HG03558 (cell line): ENCODE results near the gene GGA1.
"Not testable (repeated sequence)": the region's sequence is repeated elsewhere in the genome, so short reads cannot be mapped to it uniquely, and the experiment has no call there.

Experiments used
- ATAC-seq: cut with Tn5 transposase; IDR thresholded peaks from one replicate; pipeline ENCODE4 v1.9.1; 2021; ENCODE audit warnings: moderate number of reproducible peaks; ENCODE audit not compliant: unreplicated experiment; ENCODE audit errors: extremely low read depth

GGA1 gene

GRCh38 chr22:37607010-37607934, 1.4 kb upstream of the GGA1 start:
- no peak for ATAC-seq

GRCh38 chr22:37607935-37608476, 628 bp upstream of the GGA1 start:
- ATAC-seq: no peak

DNA sequence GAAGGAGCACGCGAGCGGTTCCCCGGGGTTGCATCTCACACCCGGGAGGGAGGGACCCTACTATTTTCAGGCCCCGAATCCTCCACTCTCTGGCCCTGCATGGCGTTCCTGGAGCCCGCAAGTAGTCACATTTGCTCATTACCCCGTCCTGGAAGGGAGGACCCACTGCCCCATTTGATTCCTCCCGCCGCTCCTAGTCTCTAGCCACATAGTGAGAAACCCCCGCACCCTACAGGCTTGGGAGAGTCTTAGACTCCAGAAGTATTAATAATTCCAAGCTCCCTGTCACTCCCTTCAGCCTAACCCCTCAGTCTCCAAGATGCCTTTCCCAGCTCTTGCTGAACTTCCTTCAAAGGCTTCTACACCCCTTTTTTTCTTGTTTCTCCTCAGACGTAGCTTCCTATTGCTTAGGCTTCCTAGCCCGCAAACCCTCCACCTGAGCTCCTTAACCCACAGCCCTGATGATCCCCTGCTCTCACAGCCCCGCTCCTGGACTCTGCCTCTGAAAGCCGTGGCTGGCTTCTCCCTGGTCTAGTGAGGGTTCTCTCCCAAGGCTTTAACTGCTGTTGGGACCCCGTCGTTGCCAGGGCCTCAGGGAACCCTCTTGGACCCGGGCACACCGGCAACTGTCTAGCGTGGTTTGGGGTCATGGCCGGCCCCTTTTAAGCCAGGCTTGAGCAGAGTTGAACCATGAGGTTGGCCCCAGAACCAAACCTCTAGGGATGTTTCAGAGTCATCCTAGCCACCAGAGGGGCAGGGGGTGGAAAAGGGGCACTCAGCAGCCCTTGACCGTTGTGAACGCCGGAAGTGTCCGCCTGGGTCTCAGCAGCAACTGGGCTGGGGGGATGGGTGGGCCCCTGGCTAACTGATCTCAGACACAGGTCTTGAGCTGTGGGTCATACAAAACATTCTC, 862 bp downstream of the GGA1 start:
- no peak for ATAC-seq

- not testable (repeated sequence) for ATAC-seq
These were observed 1.5 kb downstream of the GGA1 start for GRCh38 chr22:37610153-37610475.

- no peak for ATAC-seq
These were observed 2.0 kb downstream of the GGA1 start for GRCh38 chr22:37610480-37611129.

DNA sequence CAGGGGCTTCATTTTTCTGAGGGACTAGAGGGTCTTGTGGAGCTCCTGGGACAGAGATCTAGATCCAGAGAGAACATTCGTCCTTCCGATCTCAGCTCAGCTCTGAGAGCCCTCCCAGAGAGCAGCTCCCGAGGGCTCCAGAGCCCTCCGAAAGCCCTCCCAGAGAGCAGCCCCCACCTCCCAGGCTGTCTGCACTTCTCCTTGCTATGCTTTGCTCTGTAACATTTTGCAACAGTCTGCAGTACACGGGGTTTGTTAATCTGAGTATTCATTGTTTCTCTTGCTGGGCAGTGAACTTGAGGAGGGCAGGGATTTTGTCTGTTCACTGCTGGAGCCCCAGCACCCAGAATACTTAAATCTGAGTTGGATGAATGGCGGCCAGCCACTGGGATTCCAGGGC, 2.6 kb downstream of the GGA1 start:
- ATAC-seq: no peak

GRCh38 chr22:37616201-37617083, 7.8 kb downstream of the GGA1 start:
- ATAC-seq: no peak

- no peak for ATAC-seq
These were observed 8.8 kb downstream of the GGA1 start for GRCh38 chr22:37617431-37617830.

- ATAC-seq: no peak
These were observed 9.5 kb downstream of the GGA1 start for GRCh38 chr22:37618072-37618656.

DNA sequence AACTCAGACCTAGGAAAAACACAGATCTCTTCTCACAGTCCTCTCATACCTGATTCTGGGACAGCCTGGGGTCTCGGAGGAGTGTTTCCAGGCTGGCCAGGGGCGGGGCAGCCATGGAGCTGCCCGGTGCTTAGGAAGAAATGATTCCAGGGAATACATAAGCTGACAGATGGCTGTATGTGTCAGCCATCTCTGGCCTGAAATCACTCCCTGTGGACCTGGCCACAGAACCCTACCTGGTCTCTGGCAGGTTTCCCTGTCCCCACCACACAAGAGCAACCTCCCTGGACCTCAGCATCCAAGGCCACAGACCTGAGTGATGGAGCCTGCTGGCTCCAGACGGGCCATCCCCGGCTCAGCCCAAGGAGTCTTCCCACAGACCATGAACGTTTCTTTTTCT, 10.0 kb downstream of the GGA1 start:
- no peak for ATAC-seq

DNA sequence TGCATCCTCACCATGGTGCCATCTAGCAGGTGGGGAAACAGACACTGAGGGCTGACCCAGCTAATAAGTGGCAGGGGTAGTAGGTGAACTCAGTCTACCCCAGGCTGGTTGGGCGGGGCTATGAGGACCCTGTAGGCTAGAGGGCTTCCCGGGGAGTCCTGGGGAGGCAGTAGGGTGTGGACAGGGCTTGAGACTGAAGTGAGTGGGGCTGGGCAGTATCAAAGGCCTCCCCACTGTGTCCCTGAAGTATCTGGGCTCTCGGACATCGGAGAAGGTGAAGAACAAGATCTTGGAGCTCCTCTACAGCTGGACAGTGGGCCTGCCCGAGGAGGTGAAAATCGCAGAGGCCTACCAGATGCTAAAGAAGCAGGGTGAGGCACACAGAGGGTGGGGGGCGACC, 11.4 kb downstream of the GGA1 start:
- ATAC-seq: no peak

GRCh38 chr22:37621352-37621860, 12.8 kb downstream of the GGA1 start:
- ATAC-seq: no peak

- no peak for ATAC-seq
These were observed 14.7 kb downstream of the GGA1 start for GRCh38 chr22:37623075-37624016.

DNA sequence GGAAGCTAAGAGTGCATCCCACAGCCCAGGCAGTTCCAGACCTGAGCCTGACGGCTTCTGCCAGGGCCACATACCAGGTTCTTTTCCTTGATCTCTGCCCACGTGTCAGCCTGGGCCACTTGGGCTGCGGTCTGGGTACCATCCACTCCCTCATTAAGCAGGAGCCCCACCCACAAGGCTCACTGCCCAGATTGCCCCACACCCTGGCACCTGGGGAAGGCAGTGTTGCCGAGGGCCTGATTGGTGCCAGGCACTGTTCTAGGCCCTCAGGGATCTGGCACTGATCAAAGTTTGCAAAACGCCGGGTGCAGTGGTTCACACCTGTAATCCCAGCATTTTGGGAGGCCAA, 15.4 kb downstream of the GGA1 start:
- no peak for ATAC-seq

- ATAC-seq: no peak
These were observed 16.2 kb downstream of the GGA1 start for GRCh38 chr22:37624876-37625275.

DNA sequence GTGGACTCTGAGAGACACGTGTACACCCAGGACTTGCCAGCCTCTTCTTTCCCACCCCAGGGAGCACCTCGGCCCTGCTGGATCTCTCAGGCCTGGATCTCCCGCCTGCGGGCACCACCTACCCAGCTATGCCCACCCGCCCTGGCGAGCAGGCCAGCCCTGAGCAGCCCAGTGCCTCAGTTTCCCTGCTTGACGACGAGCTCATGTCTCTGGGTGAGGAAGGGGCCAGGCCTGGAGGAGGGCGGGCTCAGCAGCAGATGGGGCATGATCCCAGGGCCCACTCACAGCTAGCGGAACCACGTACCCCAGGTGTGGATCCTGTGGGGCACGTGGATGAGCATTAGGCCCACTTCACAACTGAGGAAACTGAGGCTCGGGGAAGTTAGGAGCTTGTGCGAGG, 17.1 kb downstream of the GGA1 start:
- no peak for ATAC-seq

DNA sequence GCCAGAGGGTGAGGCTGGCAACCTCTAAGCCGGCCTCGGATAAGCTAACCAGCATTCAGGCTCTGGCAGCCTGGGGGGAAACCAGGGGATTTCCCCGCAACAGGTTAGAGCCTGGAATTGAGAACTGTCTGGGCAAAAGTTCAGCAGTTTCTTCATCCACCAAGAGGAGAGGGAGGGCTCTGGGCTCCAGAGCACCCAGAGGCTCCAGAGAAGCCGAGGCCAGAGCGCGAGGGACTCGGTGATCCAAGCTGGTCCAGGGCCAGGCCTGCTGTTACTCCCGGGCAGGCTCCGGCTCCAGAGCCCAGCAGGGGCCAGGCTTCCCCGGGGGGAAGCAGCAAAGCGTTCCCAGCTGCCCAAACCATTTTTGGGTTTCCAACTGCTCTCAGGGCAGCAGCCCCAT, 17.5 kb downstream of the GGA1 start:
- no peak for ATAC-seq

- ATAC-seq: no peak
These were observed 18.0 kb downstream of the GGA1 start for GRCh38 chr22:37626556-37627075.
